Psoas muscle (tissue), 8 donors: ENCODE data around the gene ITCH. TPM values are rescaled to one million over a fixed set of nuclear protein-coding genes. Genes with fewer than 3 reads are reported as not detected.
"Not testable (repeated sequence)": the region's sequence is repeated elsewhere in the genome, so short reads cannot be mapped to it uniquely, and the experiment has no call there.

ENCODE experiments used
- ATAC-seq, 4 donors: fragments of 200-7000 bp; cut with Tn5 transposase; one replicate each; pipeline ENCODE4 v1.9.1; 2020; ENCODE audit warnings: moderate library complexity in 3 of 4, mild to moderate bottlenecking in 2 of 4
- DNase-seq, 2 donors: peaks; one replicate each; pipeline ENCODE4 v3.0.0-alpha.2; 2020
- H3K27ac ChIP-seq: fragments of 200-600 bp; one replicate; pipeline ENCODE4 v1.8.0; 2022
- H3K27me3 ChIP-seq, 3 donors: fragments of 200-600 bp in 1 of 3; one replicate each; pipeline versions ENCODE4 v1.6.1 to v1.8.0; 2013 to 2022; ENCODE audit warnings: low read length in 2 of 3, mild to moderate bottlenecking in 2 of 3, moderate library complexity in 1 of 3; ENCODE audit not compliant: insufficient read depth in 3 of 3
- H3K36me3 ChIP-seq, 2 donors: fragments of 200-600 bp in 1 of 2; one replicate each; pipeline versions ENCODE4 v1.6.1 to v1.8.0; 2013 to 2022; ENCODE audit warnings: low read depth in 1 of 2, mild to moderate bottlenecking in 1 of 2, moderate library complexity in 1 of 2; ENCODE audit not compliant: insufficient read depth in 1 of 2
- H3K4me1 ChIP-seq: fragments of 200-600 bp; one replicate; pipeline ENCODE4 v1.8.0; 2022
- H3K4me3 ChIP-seq: fragments of 200-600 bp; one replicate; pipeline ENCODE4 v1.8.0; 2022; ENCODE audit warnings: mild to moderate bottlenecking
- H3K9me3 ChIP-seq: fragments of 200-600 bp; one replicate; pipeline ENCODE4 v1.8.0; 2022
- WGBS, 3 donors: extraction: QIAGEN DNeasy Blood & Tissue Kit; methylation state at CpG; one replicate each; pipeline versions ENCODE4 v1.1.6 to v1.1.7; 2013; 5-methylcytosine and 5-hydroxymethylcytosine counted together
- intact Hi-C, 2 donors: fragments of 100-400 bp; cut with DNase I; formaldehyde crosslinking; loops; one replicate each; pipeline versions ENCODE4 v1.11.0 to v1.14.2; 2022
- polyA plus RNA-seq, 3 donors: library from polyadenylated mRNA; stranded (reverse); fragments of 200-250 nt; gene quantifications; one replicate each; pipeline ENCODE4 v1.2.3, GENCODE V29; 2013
- total RNA-seq, 4 donors: library from RNA; stranded (reverse); fragmentation: NEBNext Ultra II Directional in 2 of 4; extraction: Animal tissue kit (Norgen Biotek cat#: 25700) in 2 of 4; gene quantifications; one replicate each; pipeline versions ENCODE4 v1.2.1 to v1.2.4, GENCODE V29; 2021 to 2023
- TF ChIP-seq, protein P1 (sequence below): fragments of 200-600 bp; IDR thresholded peaks from one replicate; pipeline ENCODE4 v1.8.0; 2022; ENCODE audit warnings: antibody characterized with exemption
- donor health status: healthy with polysubstance abuse.
- donor health status: DM: no; HTN: no; CAD: no; lungs with moderate emphysema.
- donor health status: Bipolar disorder and iron deficiency.
- donor health status: healthy.
- donor health status: DM: yes; HTN: yes; CAD: no.
- donor health status: DM: no; HTN: no; CAD: no.
- donor health status: DM: no; HTN: no; CAD: no.
- donor health status: DM: yes; HTN: yes; CAD: no.

The ITCH gene
- total and polyA plus RNA-seq, 7 donors, result 10.1 to 50.3 (median 36.9) TPM

GRCh38 chr20:34439168-34439567, 76.1 kb downstream of the ITCH start:
- H3K4me1 ChIP-seq, result no peaks in the 10 kb centered on the region
- WGBS, 3 donors, result 93 to 96% (median 94%) methylated on average over 5 of the region's 5 CpGs
- no peak overlapping the region for H3K27ac ChIP-seq
- H3K36me3 ChIP-seq, result peaks cover 8 to 75% of the 10 kb centered on the region in 2 donors
- ATAC-seq (no peak), DNase-seq (no peak)
- no peaks in the 10 kb centered on the region for H3K27me3 ChIP-seq
- no peak overlapping the region for H3K4me3 ChIP-seq
- TF ChIP-seq, protein P1, sequence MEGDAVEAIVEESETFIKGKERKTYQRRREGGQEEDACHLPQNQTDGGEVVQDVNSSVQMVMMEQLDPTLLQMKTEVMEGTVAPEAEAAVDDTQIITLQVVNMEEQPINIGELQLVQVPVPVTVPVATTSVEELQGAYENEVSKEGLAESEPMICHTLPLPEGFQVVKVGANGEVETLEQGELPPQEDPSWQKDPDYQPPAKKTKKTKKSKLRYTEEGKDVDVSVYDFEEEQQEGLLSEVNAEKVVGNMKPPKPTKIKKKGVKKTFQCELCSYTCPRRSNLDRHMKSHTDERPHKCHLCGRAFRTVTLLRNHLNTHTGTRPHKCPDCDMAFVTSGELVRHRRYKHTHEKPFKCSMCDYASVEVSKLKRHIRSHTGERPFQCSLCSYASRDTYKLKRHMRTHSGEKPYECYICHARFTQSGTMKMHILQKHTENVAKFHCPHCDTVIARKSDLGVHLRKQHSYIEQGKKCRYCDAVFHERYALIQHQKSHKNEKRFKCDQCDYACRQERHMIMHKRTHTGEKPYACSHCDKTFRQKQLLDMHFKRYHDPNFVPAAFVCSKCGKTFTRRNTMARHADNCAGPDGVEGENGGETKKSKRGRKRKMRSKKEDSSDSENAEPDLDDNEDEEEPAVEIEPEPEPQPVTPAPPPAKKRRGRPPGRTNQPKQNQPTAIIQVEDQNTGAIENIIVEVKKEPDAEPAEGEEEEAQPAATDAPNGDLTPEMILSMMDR, result no peak
- intact Hi-C loops, result loop anchor here in 1 of 2 donors (10.0 kb wide), 1 partner anchor 66 kb away; no protein-coding TSS in a partner anchor
- no peaks in the 10 kb centered on the region for H3K9me3 ChIP-seq

- H3K9me3 ChIP-seq, DNase-seq, H3K27ac ChIP-seq, H3K4me1 ChIP-seq, H3K27me3 ChIP-seq, H3K4me3 ChIP-seq, ATAC-seq, intact Hi-C loops: not testable (repeated sequence)
- H3K36me3 ChIP-seq, result peaks cover 14 to 96% of the 10 kb centered on the region in 2 donors
- WGBS, 3 donors, result 94 to 97% (median 95%) methylated on average over 3 of the region's 3 CpGs
These were observed 78.3 kb downstream of the ITCH start for GRCh38 chr20:34441423-34441822.

DNA sequence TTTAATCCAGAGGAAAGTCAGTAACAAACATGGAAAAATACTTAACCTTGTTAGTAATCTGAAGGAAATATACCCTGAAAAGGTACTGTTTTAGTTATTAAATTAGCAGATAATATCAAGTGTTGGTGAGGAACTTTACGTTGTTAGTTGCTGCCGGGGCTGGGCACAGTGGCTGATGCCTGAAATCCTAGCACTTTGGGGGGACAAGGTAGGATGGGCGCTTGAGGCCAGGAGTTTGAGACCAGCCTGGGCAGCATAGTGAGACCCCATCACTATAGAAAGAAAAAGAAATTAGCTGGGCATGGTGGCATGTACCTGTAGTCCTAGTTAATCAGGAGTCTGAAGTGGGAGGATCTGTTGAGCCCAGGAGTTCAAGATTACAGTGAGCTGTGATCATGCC, 80.5 kb downstream of the ITCH start:
- intact Hi-C loops, result no loop called here
- WGBS, 3 donors, result 96 to 100% (median 99%) methylated on average over 3 of the region's 3 CpGs
- Histone ChIP-seq H3K36me3 (peaks cover 19 to 100% of the 10 kb centered on the region in 2 donors), H3K9me3 (no peaks in the 10 kb centered on the region), H3K27ac (no peak overlapping the region), H3K4me3 (no peak overlapping the region), H3K27me3 (no peaks in the 10 kb centered on the region), H3K4me1 (no peaks in the 10 kb centered on the region)
- ATAC-seq (no peak), DNase-seq (no peak)
- TF ChIP-seq, protein P1, result no peak

DNA sequence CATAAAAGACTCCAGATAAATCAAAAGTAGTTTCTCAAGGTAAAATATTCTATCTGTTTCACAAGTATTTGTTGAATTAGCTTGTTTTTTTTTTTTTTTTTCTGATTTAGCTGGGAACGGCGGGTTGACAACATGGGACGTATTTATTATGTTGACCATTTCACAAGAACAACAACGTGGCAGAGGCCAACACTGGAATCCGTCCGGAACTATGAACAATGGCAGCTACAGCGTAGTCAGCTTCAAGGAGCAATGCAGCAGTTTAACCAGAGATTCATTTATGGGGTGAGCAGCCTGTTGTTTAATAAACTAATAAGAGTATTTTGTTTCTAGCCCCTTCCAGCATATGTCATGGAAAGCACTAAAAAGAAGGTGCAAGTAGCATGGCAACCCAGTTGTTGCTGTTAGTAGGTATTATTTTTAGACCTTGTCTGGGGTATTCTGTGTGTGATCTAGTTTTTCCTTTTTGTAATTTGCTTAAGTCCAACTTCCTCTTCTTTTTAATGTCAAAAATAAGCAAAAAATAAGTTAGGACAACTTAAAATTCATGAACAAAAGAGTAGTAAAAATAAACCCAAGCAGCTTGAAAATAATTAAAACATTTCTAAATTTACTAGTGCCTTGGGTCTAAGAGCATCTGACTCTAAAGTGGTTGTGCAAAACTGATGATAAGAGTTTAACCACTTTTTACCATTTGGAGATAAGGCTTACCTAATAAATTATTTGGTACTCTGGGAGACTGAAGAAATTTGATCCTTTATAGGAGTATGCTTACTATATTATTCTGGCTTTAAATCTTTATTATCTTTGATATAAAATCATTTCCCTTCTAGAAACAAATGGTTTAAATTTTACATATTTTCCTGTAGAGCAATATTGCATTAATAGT, 82.3 kb downstream of the ITCH start:
- H3K27ac ChIP-seq, result no peak overlapping the region
- DNase-seq, result no peak
- intact Hi-C loops, result no loop called here
- no peaks in the 10 kb centered on the region for H3K27me3 ChIP-seq
- no peak for ATAC-seq
- no peaks in the 10 kb centered on the region for H3K4me1 ChIP-seq
- H3K4me3 ChIP-seq, result no peak overlapping the region
- TF ChIP-seq, protein P1, result no peak
- peaks cover 15 to 99% of the 10 kb centered on the region in 2 donors for H3K36me3 ChIP-seq
- no peaks in the 10 kb centered on the region for H3K9me3 ChIP-seq
- WGBS, 3 donors, result 88 to 90% (median 89%) methylated on average over 7 of the region's 7 CpGs

- peaks cover 11 to 99% of the 10 kb centered on the region in 2 donors for H3K36me3 ChIP-seq
These were observed 85.4 kb downstream of the ITCH start for GRCh38 chr20:34448517-34448916.

More at GRCh38 chr20:34448517-34448916, 85.4 kb downstream of the ITCH start:
- ATAC-seq (no peak), DNase-seq (no peak)
- H3K4me3 ChIP-seq, result no peak overlapping the region
- H3K9me3 ChIP-seq, result no peaks in the 10 kb centered on the region
- no peak overlapping the region for H3K27ac ChIP-seq
- no peaks in the 10 kb centered on the region for H3K27me3 ChIP-seq
- TF ChIP-seq, protein P1, result no peak
- no peaks in the 10 kb centered on the region for H3K4me1 ChIP-seq
- WGBS, 3 donors, result 85 to 93% (median 88%) methylated on average over 1 of the region's 1 CpG
- intact Hi-C loops, result no loop called here
